A673 (cell line): Measurements from ENCODE around the gene APC2. TPM values are rescaled to one million over a fixed set of nuclear protein-coding genes. Genes with fewer than 3 reads are reported as not detected.

Experiments
- BruUV-seq: library from RNA; stranded (reverse); fragments of 400-500 nt; replicated peaks from 2 replicates; lab custom pipeline; 2021; lab: Mats Ljungman, UMichigan
- CTCF ChIA-PET: fragments of 300-600 bp; sonication (Branson Sonifier 250); formaldehyde crosslinking; loops from one replicate; lab custom pipeline; 2022; ENCODE audit warnings: antibody characterized with exemption; lab: Charles Lee
- POLR2A ChIA-PET: fragments of 300-600 bp; sonication (Branson Sonifier 250); formaldehyde crosslinking; loops from one replicate; lab custom pipeline; 2022; ENCODE audit warnings: antibody characterized with exemption; ENCODE audit not compliant: low non-redundant PET; lab: Charles Lee
- DNase-seq: peaks from one replicate; pipeline ENCODE4 v3.0.0-alpha.2; 2015; ENCODE audit warnings: low spot score
- H3K27ac ChIP-seq: fragments of 200-600 bp; sonication (generic); 2 replicates; pipeline ENCODE4 v1.5.1; 2016; ENCODE audit warnings: mixed run types, low read depth, mild to moderate bottlenecking, mixed read lengths, antibody characterized with exemption, low read length; ENCODE audit not compliant: poor library complexity, severe bottlenecking
- H3K27me3 ChIP-seq: fragments of 200-600 bp; sonication (generic); replicated peaks from 2 replicates; pipeline ENCODE4 v1.6.1; 2017; ENCODE audit warnings: mixed run types, low read depth, mild to moderate bottlenecking, mixed read lengths, antibody characterized with exemption, low read length; ENCODE audit not compliant: insufficient read depth, poor library complexity
- H3K36me3 ChIP-seq: fragments of 200-600 bp; sonication (generic); 2 replicates; pipeline ENCODE4 v1.6.1; 2016; ENCODE audit warnings: mixed run types, mild to moderate bottlenecking, mixed read lengths, antibody characterized with exemption, low read length; ENCODE audit not compliant: insufficient read depth, poor library complexity, severe bottlenecking
- H3K4me1 ChIP-seq: fragments of 200-600 bp; sonication (generic); 2 replicates; pipeline ENCODE4 v1.6.1; 2017; ENCODE audit warnings: mixed run types, mild to moderate bottlenecking, mixed read lengths, antibody characterized with exemption, low read length; ENCODE audit not compliant: insufficient read depth, poor library complexity, severe bottlenecking
- H3K4me3 ChIP-seq: fragments of 200-600 bp; sonication (generic); 2 replicates; pipeline ENCODE4 v1.5.1; 2016; ENCODE audit warnings: low read depth, mixed run types, mild to moderate bottlenecking, mixed read lengths, low read length; ENCODE audit not compliant: poor library complexity, severe bottlenecking
- H3K9me3 ChIP-seq: fragments of 200-600 bp; sonication (generic); 2 replicates; pipeline ENCODE4 v1.6.1; 2016; ENCODE audit warnings: mixed run types, low read depth, mild to moderate bottlenecking, mixed read lengths, antibody characterized with exemption, low read length; ENCODE audit not compliant: poor library complexity, severe bottlenecking
- EZH2 ChIP-seq: fragments of 200-600 bp; sonication (generic); IDR thresholded peaks from 2 replicates; pipeline ENCODE4 v1.6.1; 2017; ENCODE audit warnings: borderline replicate concordance, low read depth, mild to moderate bottlenecking, mixed read lengths, antibody characterized with exemption, low read length; ENCODE audit not compliant: poor library complexity, severe bottlenecking
- intact Hi-C: fragments of 100-400 bp; cut with micrococcal nuclease; formaldehyde crosslinking; loops from one replicate; pipeline ENCODE4 v1.10.0; 2022; ENCODE audit not compliant: unreplicated experiment
- total RNA-seq: library from RNA; stranded (reverse); gene quantifications from 2 replicates; pipeline ENCODE4 v1.2.3, GENCODE V29; 2021
- TF ChIP-seq, protein P1 (sequence below): fragments of 300-800, 200-600 bp; sonication (generic); conservative IDR thresholded peaks from 2 replicates; pipeline ENCODE4 v1.5.1; 2017; ENCODE audit warnings: low read depth, mild to moderate bottlenecking, antibody characterized with exemption, low read length, moderate library complexity, mixed read lengths

APC2 gene
- total RNA-seq, 1 experiment from 2014 or later = 1.3 TPM

DNA sequence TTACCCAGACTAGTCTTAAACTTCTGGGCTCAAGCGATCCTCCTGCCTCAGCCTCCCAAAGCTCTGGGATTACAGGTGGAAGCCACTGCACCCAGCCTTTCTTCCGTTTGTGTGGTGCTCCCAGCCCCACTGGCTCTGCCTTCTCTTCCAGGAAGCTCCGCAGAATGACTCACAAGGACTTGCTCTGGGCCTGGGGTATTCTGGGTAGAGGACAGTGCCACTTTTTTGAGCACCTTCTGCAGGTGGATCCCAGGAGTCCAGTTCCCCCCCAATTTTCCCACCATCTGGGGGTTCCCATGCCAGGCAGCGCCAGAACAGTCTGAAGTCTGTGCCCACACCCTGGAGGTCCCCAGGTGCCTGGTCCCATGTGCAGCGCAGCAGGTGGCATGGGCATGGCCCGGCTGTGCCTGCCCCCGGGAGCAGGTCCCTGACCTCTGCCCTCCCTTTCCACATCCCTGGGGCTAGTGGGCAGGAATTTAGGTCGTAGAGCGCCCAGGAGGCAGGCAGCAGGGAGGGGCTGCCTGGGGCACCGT is 42.6 kb downstream of the APC2 start:
- H3K4me3 ChIP-seq = no peak overlapping the region
- H3K27me3 ChIP-seq = no peaks in the 10 kb centered on the region
- peaks cover 11% of the 10 kb centered on the region for H3K4me1 ChIP-seq
- no peak overlapping the region for H3K27ac ChIP-seq
- no peaks in the 10 kb centered on the region for H3K36me3 ChIP-seq
- BruUV-seq = no TSS peak
- no peaks in the 10 kb centered on the region for H3K9me3 ChIP-seq
- no peak for DNase-seq
- ChIA-PET CTCF (no interaction called here), POLR2A (no interaction called here)
- TF ChIP-seq EZH2 = no peak
- TF ChIP-seq, protein P1, sequence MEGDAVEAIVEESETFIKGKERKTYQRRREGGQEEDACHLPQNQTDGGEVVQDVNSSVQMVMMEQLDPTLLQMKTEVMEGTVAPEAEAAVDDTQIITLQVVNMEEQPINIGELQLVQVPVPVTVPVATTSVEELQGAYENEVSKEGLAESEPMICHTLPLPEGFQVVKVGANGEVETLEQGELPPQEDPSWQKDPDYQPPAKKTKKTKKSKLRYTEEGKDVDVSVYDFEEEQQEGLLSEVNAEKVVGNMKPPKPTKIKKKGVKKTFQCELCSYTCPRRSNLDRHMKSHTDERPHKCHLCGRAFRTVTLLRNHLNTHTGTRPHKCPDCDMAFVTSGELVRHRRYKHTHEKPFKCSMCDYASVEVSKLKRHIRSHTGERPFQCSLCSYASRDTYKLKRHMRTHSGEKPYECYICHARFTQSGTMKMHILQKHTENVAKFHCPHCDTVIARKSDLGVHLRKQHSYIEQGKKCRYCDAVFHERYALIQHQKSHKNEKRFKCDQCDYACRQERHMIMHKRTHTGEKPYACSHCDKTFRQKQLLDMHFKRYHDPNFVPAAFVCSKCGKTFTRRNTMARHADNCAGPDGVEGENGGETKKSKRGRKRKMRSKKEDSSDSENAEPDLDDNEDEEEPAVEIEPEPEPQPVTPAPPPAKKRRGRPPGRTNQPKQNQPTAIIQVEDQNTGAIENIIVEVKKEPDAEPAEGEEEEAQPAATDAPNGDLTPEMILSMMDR = no peak
- intact Hi-C loops = no loop called here

DNA sequence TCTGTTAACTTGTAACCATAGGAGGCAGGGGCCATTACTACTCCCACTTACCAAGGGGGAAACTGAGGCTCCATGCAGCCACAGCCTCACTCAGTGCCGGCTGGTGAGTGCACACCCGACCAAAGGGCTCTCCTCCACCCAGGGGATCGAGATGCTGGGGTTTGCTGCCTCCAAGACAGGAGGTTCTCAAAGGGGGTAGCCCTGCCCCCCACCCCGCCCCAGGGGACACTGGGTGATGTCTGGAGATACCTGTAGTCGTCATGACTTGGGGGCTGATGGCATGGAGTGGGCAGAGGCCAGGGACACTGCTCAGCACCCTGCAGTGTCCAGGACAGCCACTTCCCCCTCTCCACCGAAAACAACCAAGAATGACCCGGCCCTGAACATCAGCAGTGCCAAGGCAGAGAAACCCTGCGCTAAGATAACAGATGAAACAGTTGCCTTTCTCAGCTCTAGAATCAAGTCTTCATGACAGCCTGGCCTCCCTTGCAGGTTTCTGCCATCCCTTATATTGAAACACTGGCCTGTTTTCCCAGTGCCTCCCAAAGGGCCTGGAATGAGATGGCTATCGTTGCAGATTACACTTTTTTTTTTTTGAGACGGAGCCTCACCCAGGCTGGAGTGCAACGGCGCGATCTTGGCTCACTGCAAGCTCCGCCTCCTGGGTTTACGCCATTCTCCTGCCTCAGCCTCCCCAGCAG is 44.3 kb downstream of the APC2 start:
- no peak overlapping the region for H3K27ac ChIP-seq
- BruUV-seq = no TSS peak
- intact Hi-C loops = no loop called here
- H3K9me3 ChIP-seq = no peaks in the 10 kb centered on the region
- no peak for DNase-seq
- CTCF ChIA-PET = no interaction called here
- H3K4me1 ChIP-seq = peaks cover 11% of the 10 kb centered on the region
- TF ChIP-seq EZH2 = no peak
- TF ChIP-seq, protein P1 = no peak
- no peaks in the 10 kb centered on the region for H3K27me3 ChIP-seq
- POLR2A ChIA-PET = no interaction called here
- H3K36me3 ChIP-seq = no peaks in the 10 kb centered on the region
- H3K4me3 ChIP-seq = no peak overlapping the region

DNA sequence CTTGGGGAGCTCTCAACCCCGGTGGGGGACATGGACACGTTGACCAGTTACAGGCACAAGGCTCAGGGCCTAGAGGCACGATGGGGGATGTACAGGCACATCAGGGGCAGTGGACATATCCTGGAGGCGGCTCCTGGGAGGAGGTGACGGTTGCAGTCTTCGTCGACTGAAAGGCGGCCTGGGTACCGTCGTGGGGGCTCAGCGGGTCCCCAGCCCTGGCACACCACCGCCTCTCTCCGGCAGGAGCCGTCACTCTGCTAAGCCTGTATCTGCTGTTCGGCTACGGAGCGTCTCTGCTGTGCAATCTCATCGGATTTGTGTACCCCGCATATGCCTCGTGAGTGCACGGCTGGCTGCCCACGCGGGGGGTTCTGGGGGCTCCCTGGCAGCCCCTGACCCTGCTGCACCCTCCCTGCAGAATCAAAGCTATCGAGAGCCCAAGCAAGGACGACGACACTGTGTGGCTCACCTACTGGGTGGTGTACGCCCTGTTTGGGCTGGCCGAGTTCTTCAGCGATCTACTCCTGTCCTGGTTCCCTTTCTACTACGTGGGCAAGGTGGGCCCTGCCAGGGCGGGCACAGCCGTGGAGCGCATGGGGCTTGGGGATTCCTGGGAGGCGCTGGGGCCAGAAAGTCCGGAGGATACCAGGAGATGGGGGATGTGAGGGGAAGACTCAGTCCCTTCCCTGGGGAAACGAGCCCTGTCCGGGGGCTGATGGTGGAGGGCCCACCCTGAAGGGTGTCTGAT is 45.3 kb downstream of the APC2 start:
- Histone ChIP-seq H3K36me3 (no peaks in the 10 kb centered on the region), H3K27ac (no peak overlapping the region), H3K4me1 (peaks cover 6% of the 10 kb centered on the region), H3K4me3 (no peak overlapping the region), H3K9me3 (no peaks in the 10 kb centered on the region), H3K27me3 (no peaks in the 10 kb centered on the region)
- no peak for DNase-seq
- ChIA-PET CTCF (interaction anchor here (0.5 kb wide), 1 partner anchor 229 kb away, joined by 3 read pairs; no protein-coding TSS in a partner anchor), POLR2A (no interaction called here)
- no TSS peak for BruUV-seq
- TF ChIP-seq, protein P1 = no peak
- TF ChIP-seq EZH2 = no peak
- intact Hi-C loops = no loop called here
